Cerebellar cortex (tissue), 1 donor: ENCODE results near the gene MORC4.

Experiments used
- DNase-seq: peaks from one replicate; pipeline ENCODE4 v3.0.0-alpha.2; 2015; ENCODE audit warnings: low spot score

Gene MORC4

DNA sequence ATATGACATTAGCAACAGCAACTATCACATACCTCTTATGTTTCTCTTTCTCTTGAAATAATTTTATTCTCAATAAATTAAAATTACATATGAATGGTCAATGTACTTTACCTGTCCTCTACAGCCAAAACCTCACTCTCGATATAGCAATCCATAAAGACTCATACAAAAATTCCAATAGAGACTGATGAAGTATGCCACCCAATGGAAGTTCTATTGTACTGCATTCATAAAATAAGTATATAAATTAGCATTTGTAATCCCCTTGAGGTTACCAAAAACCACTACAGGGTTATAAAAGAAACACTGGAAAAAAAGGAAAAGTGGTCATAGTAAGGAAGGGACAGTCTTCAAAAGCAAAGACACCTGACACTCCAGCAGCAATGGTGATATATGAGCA is 47.0 kb downstream of the MORC4 start:
- DNase-seq, result peak; percentile 1

DNA sequence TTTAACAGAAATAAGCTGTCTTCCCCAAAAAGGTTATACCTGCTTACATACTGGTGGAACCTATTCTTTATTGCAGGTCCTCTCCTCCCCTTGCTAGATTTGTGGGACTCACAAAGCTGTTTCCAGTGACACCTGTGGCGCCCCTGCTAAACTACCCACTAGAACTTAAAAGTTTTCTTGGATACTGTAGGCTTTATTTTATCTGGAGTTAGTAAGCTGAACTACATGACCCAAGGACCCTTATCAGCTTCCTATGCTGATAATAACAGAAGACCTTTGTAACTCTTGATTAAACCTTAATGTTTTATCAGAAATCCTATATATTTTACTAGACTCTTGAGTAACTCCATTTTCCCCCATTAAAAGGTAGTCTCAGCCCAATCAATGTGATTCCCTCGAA is 47.5 kb downstream of the MORC4 start:
- no peak for DNase-seq

DNA sequence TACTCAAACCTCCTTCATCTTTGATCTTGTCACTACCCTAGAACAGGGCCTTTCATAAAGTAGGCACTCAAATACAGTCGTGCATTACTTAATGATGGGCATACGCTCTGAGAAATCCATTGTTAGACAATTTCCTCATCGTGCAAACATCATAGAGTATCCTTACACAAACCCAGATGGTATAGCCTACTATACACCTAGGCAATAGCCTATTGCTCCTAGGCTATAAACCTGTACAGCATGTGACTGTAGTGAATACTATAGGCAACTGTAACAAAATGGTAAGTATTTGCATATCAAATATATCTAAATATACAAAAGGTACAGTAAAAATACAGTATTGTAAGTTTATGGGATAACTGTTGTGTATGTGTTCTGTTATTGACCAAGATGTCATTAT is 47.9 kb downstream of the MORC4 start:
- no peak for DNase-seq

DNA sequence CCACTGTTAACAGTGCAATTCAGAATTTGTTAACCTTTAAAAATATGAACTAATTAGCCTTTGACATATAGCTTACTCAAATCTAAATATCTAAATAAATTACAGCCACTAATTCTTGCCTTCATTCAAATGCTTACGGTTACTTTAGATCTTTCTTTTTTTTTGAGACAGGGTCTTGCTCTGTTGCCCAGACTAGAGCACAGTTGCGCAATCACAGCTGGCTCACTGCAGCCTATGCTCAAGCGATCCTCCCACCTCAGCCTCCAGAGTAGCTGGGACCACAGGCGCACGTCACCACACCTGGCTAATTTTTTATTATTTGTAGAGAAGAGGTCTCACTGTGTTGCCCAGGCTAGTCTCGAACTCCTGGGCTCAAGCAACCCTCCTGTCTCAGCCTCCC is 48.8 kb downstream of the MORC4 start:
- DNase-seq, result no peak

DNA sequence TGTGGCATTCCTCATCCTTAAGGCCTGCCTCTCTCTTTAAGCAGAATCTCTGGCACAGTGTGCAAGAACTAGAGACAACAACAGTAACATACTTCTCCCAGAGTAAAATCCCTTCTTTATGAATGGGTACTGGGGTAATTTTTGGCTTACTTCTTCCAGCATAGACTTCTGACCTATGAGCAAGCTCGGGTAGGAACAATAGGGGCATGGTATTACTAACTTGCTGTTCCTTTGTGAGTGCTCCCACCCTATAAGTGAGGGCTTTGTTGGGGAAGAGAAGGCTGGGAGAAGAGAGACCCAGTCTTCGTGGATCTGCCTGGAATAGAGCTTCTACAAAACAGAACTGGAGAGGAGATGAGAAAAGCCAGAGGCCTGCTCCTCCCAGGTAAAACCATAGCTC is 49.6 kb downstream of the MORC4 start:
- DNase-seq, result no peak

DNA sequence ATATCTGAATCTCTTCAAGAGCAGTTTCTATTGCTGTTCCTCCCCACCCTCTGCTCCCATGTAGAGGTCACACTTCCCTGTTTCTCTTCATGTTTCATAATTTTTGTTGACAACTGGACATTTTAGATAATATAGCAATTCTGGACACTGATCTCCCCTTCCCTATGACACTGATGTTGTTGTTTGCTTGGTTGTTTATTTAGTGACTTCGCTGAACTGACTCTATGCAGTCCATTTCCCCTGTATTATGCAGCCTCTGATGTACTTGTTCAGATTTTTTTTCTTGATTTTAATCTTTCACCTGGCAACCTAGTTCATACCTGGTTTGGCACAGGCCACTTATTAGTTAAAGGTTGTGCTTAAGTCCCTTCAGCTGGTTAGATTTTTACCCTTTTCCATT is 50.6 kb downstream of the MORC4 start:
- no peak for DNase-seq

DNA sequence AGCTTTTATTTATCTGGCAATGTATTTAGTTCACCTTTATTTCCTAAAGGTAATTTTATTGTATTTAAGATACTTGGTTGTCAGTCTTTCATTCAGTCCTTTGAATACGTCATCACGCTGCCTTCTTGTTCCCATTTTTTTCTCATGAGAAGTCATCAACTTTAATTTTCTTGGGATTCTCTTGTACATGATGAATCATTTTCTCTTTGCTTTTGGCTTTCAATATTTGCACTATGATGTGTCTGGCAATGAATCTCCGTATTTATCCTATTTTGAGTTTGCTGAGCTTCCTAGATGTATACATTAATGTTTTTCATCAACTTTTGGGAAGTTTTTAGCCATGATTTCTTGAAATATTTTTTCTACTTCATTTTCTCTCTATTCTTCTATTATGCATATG is 51.4 kb downstream of the MORC4 start:
- DNase-seq, result no peak

DNA sequence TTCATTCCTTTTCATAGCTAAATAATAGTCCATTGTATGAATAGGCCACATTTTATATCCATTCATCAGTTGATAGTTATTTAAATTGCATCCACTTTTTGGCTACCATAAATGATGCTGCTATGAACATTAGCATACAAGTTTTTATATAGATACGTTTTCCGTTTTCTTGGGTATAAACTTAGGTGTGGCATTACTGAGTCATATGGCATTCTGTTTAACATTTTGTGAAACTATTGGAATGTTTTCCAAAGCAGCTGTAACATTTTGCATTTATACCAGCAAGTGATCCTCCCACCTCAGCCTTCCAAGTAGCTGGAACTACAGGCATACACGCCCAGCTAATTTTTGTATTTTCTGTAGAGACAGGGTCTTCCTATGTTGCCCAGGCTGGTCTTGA is 53.5 kb downstream of the MORC4 start:
- no peak for DNase-seq

DNA sequence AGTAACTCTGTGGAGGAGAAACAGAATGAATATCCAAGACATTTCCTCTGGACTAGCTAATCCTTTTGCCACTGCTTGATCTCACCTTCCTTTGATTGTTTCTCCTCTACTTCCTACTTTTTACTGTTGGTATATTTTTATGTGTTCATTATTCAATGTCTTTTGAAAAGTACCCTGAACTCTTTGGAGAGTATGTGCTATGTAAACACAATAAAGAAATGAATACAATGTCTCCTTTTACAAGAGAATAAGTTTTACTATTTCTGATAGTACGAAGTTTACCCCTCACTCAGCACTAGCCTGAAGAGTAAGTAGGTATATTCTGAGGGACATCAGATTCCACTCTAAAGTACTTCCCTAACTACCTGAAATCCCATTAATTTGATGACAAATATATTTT is 59.9 kb downstream of the MORC4 start:
- no peak for DNase-seq

DNA sequence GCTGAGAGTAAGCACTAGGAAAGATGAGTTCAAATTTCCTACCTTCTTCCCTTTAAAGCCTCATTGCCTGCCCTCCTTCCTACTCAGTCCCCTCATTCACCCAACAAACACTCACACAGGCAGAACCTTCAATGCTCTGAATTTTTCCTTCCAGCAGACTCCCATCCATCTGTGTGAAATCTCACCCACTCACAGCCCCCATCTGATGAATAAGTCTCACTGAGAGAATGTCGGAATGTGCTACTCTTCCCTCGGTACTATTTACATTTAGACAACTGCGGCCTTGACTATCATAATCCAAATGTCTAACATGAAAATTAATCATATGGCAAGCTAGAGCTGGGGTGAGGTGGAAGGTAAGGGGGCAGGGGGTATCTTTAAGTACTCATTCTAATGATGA is 60.4 kb downstream of the MORC4 start:
- no peak for DNase-seq

DNA sequence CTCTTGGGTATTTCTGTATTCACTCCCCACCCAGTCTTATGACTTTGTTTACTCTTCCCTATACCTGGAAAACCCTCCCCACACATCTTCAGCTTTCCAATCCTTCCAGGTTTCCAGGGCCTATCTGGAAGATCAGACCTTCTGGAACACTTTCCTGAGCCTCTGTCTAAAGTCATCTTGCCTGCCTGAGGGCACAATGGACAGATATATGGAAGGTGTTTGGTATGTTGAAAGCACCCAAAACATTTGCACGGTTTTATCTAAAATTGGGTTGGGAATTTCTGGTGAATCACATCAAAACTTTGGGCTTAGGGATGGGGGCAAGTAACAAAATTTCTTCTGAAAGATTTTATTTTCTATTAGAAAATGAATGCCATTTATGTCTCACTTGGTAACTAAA is 63.8 kb downstream of the MORC4 start:
- no peak for DNase-seq

DNA sequence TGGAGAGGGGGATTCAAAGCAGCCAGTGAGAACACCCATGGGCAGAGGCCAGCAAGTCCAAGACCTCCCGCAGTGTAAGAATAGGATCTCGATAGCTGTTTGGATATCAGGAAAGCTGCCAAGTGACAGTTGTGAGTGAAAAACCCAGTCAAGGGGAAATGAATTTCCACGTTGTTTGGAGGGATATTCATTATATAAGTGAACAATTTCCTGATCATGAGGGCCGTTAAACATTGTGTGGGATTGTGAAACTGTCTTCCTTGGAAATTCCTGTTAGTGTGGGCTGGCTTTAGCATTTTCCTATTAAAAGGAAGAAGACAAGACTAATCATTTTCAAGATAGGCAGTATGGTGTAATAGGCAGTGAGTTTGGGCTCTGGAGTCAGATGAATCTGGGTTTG is 64.8 kb downstream of the MORC4 start:
- no peak for DNase-seq

DNA sequence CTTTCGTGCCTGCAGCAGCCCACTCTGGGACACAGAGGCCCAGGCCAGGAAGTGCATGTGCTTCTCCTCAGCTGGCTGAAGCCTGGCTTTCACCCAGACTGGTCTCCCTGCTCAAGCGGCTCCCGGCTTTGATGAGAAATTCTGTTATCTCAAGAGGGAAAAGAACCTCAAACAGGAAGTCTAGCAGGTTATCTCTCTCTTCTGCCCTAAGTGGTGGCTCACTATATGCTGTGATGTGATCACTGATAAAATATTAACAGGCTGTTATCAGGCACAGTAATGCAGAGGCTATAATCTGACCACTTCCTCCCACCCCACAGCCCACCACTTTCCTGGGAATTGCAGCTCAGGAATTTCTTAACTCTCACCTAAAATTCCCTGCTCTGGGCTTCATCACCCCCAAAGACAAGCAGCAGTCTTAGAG is 66.5 kb downstream of the MORC4 start:
- no peak for DNase-seq

DNA sequence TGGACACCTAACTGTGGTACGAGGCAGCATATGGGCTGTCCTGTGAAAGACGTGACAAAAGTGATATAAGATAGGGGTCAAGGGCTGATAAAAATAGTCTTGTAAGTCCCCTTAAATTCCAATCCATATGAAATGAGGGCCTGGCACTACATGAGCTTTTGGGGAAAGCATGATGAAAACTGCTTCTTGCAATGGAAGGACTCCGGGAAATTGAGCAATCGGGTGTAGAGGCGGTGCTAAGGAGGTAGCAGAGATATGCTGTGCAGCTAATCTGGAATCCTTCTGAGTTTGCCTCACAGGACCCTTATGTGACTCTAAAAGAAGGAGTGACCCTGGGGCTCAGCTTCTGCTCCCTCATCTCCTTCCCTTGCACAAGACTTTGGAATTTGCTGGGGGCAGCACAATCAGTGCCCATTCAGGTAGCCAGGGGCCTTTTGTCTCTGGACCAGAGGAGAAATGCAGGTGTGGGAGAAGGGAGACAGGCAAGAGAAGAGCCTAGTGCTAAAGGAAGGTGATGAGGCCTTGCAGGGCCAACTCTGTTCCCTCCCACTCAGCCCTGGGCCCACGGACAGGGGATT is 67.0 kb downstream of the MORC4 start:
- no peak for DNase-seq

DNA sequence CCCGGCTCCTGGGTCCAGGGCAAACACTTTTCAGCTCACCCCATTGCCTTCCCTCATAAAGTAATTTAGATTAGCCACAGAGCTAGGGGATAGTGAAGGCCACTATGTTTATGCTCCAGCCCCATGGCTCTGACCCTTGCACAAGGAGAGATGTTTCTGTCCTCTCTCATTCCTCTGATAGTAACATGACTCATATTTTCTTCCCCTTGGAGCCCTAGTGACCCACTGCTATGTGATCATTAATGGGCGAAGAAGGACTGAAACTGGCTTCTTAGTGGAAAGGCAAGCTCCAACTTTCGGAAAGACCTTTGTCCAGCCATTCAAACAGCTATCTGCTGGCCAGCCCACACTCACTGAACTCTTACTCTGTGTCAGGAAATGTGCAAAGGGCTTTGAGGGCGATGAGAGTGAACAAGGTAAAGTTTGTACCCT is 67.5 kb downstream of the MORC4 start:
- DNase-seq, result no peak

DNA sequence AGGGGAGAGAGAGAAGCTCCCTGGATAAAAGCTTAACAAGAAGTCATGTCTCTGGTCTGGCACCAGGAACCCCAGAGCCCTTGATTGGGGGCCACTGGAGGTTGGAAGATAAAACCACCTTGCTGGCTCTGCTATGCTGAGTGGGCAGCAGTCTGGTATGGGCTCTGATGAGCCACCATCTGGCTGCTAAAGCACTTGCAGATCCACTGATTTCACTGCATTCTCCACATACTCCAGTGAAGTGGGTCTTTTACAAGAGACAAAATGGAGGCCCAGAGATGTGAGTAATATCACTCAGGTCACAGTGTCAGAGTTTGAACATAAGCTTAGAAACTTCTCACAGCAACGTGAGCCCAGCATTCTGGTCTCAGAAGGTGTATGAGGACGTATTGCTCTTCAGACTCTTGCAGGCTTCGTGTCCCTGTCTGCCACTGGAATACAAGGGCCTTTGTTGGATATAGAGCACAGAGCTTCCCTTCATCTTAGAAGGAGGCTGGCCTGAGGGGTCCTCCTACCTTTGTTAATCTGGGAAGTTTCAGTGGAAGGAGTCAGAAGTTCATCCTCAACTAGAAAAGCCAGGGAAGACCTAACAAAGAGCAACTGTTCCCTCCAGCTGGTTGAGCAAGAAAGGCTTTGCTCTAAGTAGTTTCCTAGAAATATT is 68.1 kb downstream of the MORC4 start:
- DNase-seq, result no peak

DNA sequence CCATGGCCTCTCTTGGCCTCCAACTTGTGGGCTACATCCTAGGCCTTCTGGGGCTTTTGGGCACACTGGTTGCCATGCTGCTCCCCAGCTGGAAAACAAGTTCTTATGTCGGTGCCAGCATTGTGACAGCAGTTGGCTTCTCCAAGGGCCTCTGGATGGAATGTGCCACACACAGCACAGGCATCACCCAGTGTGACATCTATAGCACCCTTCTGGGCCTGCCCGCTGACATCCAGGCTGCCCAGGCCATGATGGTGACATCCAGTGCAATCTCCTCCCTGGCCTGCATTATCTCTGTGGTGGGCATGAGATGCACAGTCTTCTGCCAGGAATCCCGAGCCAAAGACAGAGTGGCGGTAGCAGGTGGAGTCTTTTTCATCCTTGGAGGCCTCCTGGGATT is 71.8 kb downstream of the MORC4 start:
- DNase-seq, result no peak

DNA sequence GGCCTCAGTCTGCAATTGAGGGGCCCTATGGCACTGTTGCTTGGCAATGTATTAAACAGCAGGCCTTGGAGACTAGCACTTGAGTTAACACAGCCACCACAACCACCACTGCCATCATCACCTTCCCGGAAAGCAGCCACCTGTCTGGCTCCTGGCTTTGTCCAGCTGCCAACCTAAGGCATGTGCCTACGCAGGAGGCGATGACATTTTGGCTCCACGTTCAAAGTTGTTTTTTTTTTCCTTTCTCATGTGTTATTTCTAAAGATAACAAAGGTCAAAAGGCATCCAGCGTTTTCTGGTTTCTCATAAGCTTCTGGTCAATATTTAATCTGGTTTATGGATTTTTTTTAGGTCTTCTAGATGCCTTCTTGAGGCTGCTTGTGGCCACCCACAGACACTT is 72.3 kb downstream of the MORC4 start:
- DNase-seq, result no peak

DNA sequence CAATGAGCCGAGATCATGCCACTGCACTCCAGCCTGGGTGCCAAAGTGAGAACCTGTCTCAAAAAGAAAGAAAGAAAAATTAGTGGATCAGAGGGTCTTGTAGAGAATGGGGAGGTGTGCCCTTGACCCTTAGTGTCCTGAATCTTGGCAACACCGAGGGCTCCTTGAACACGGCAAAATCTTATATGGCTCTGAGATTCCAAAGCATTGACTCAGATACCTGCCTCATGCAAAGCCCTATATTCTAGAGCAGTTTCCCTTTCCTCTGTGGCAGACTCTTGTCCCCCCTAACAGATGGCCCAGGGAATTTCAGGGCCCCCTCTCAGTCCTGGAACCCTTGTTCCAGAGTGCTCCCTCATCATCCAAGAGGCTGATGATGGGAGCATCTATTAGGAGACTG is 73.0 kb downstream of the MORC4 start:
- DNase-seq, result no peak

DNA sequence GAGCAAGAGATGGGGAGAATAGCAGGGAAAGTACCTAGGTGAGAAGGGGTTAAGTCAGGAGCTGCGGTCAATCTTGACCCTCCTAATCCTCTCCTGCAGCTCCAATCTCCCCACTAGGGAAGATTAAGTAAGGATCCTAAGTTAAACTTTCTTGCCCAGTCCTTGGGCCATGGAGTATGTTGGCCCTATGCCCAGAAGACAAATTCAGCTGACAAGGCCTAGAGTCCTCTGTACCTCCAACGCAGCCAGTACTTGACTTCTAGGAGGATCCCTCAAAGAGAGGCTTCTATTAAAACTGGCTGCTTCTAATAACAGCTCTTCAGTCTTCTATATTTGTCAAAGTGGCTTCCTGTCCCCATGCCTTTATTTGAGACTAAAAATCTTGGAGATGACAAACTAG is 78.4 kb downstream of the MORC4 start:
- no peak for DNase-seq

DNA sequence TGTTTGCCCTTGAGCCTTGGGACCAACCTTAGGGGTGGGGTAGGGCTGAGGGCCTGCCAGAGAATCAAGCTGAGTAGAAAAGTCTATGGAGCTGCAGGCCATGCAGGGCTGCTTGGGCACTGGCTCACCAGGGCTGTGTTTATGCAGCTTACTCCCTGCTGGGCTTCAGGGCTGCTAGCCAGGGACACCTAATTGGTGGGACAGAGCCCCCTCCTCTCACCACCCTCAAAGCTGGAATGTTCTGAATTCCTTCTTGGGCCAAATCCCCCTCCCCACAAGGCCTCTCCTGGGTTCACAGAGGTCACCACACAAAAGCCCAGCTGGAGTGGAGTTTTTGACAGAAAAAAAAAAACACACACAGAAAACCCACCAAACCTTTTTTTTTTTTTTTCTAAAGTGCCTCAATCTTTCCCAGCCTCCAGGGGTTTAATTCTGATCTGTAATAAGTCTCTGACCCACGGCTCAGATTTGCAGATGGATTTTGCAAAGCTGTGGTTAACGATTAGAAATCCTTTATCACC is 80.0 kb downstream of the MORC4 start, which contains the start of gene CLDN2:
Gene CLDN2 (plus strand): TSS at position 471 of the 521 bp plus-strand sequence. CDS start 7,827 bp downstream, outside the sequence.
- no peak for DNase-seq

DNA sequence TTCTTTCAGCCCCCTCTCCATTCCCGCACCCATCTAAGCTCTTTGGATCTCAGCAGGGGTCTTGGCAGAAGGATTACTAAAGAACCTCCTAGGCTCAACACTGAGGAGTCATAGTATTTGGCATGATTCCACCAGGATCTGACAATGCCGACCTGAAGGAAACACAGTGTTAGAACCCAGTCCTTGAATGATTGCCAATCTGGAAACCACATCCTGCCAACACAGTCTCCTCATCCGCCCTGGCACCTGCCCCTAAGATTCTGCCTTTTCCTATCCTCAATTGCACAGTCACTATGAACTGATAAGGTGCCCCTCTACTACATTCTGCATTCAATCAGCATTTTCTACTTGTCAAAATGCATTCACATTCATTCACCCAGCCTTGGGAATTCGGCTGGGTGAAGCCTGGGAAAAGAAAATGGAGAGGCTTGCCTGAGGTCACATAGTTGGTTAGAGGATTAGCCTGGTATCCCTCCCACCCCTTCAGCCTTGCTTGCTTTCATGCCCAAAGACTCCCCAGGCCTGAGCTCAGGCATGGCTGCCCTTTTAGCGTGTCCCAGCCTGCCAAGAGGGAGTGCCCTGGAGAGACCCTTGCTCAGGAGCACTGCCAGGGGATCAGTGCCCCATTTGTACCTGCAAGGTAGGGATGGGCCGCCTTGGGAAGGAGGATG is 82.0 kb downstream of the MORC4 start:
- no peak for DNase-seq

DNA sequence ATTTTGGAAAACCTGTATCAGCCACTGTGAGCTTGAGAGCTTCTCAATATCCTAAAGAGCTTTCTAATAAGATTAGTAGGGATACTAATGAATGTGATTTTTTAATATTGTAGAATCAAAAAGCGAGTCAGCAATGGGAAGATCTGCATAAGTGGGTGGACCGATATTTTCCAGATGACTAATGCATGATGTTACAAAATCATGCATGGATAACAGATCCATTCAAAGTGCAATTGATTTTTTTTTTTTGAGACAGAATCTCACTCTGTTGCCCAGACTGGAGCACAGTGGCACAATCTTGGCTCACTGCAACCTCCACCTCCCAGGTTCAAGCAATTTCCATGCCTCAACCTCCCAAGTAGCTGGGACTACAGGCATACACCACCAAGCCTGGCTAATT is 87.1 kb downstream of the MORC4 start:
- no peak for DNase-seq
